Lung (tissue), 16 donors: Measurements from ENCODE around the gene CD276. TPM values are rescaled to one million over a fixed set of nuclear protein-coding genes. Genes with fewer than 3 reads are reported as not detected.
"Not testable (repeated sequence)": the region's sequence is repeated elsewhere in the genome, so short reads cannot be mapped to it uniquely, and the experiment has no call there.

Experiments used
- ATAC-seq: fragments of 200-7000 bp; cut with Tn5 transposase; one replicate; pipeline ENCODE4 v1.9.1; 2020; ENCODE audit warnings: moderate number of reproducible peaks; ENCODE audit not compliant: insufficient read depth, low FRiP score
- DNase-seq, 3 donors: peaks; one replicate each; pipeline ENCODE4 v3.0.0-alpha.2; 2013 to 2017
- H3K27ac ChIP-seq, 2 donors: one replicate each; pipeline ENCODE4 v1.5.1; 2013; ENCODE audit warnings: mild to moderate bottlenecking in 2 of 2, moderate library complexity in 2 of 2, control low read depth in 1 of 2, inconsistent platforms in 1 of 2, low read depth in 1 of 2, low read length in 1 of 2
- H3K27me3 ChIP-seq, 3 donors: one replicate each; pipeline ENCODE4 v1.5.1; 2013; ENCODE audit warnings: low read length in 2 of 3; ENCODE audit not compliant: control insufficient read depth in 3 of 3, insufficient read depth in 3 of 3
- H3K36me3 ChIP-seq, 4 donors: one replicate each; pipeline ENCODE4 v1.5.1; 2013; ENCODE audit warnings: low read length in 4 of 4, mild to moderate bottlenecking in 1 of 4, moderate library complexity in 1 of 4; ENCODE audit not compliant: control insufficient read depth in 4 of 4, insufficient read depth in 4 of 4
- H3K4me1 ChIP-seq, 5 donors: one replicate each; pipeline ENCODE4 v1.5.1; 2013; ENCODE audit warnings: low read length in 5 of 5, mild to moderate bottlenecking in 2 of 5, moderate library complexity in 1 of 5; ENCODE audit not compliant: control insufficient read depth in 5 of 5, insufficient read depth in 5 of 5
- H3K4me3 ChIP-seq: one replicate; pipeline ENCODE4 v1.5.1; 2013; ENCODE audit warnings: mild to moderate bottlenecking, control low read depth, moderate library complexity
- H3K9ac ChIP-seq, 2 donors: one replicate each; pipeline ENCODE4 v1.5.1; 2013; ENCODE audit warnings: low read length in 2 of 2, control low read depth in 1 of 2; ENCODE audit not compliant: insufficient read depth in 1 of 2
- H3K9me3 ChIP-seq, 4 donors: one replicate each; pipeline ENCODE4 v1.5.1; 2013; ENCODE audit warnings: low read length in 3 of 4, mild to moderate bottlenecking in 1 of 4, moderate library complexity in 1 of 4; ENCODE audit not compliant: control insufficient read depth in 4 of 4, insufficient read depth in 3 of 4
- CTCF ChIP-seq: IDR thresholded peaks from 2 replicates; pipeline ENCODE4 v1.5.1; 2012; ENCODE audit warnings: mild to moderate bottlenecking; ENCODE audit errors: control extremely low read depth, extremely low read depth
- WGBS, 2 donors: extraction: QIAGEN DNeasy Blood & Tissue Kit; methylation state at CpG; one replicate each; pipeline ENCODE4 v1.1.7; 2013; 5-methylcytosine and 5-hydroxymethylcytosine counted together
- long read RNA-seq, 5 donors: transcript quantifications; one replicate each; lab custom pipeline, GENCODE V29; 2026
- polyA plus RNA-seq, 2 donors: library from polyadenylated mRNA; stranded (reverse); fragments of 200-250 nt; gene quantifications; one replicate each; pipeline ENCODE4 v1.2.1, GENCODE V29; 2013
- total RNA-seq, 2 donors: library from RNA; depleted of rRNA in 1 of 2; stranded (reverse); fragments of >200 nt in 1 of 2; gene quantifications; one replicate each; pipeline ENCODE4 v1.2.1, GENCODE V29; 2014 to 2021
- donor health status: control.
- donor health status: control.
- donor health status: Bipolar disorder and iron deficiency.
- donor health status: healthy.
- donor health status: DM: yes; HTN: yes; CAD: no.

CD276 gene
- total RNA-seq (10 to 100 TPM; 39.5 to 71.1 TPM), polyA plus RNA-seq (10 to 100 TPM; 33.8 to 34.7 TPM)
- long read RNA-seq, donor 1, transcript CD276-202 (10 exons, 3,469 nt), result major isoform, 15 of 23 reads
- long read RNA-seq, donor 1, partial matches to known transcripts, result 6 of 23 reads
- long read RNA-seq, donor 1, other reads (novel, unspliced or antisense), result 0 of 23 reads
- long read RNA-seq, donor 2, partial matches to known transcripts, result 0 of 3 reads
- long read RNA-seq, donor 2, other reads (novel, unspliced or antisense), result 0 of 3 reads
- long read RNA-seq, donor 3, partial matches to known transcripts, result 5 of 9 reads
- long read RNA-seq, donor 3, other reads (novel, unspliced or antisense), result 0 of 9 reads
- long read RNA-seq, donor 4, partial matches to known transcripts, result 10 of 13 reads
- long read RNA-seq, donor 4, other reads (novel, unspliced or antisense), result 0 of 13 reads
- long read RNA-seq, donor 5, transcript CD276-202 (10 exons, 3,469 nt), result major isoform, 9 of 39 reads
- long read RNA-seq, donor 5, partial matches to known transcripts, result 24 of 39 reads
- long read RNA-seq, donor 5, other reads (novel, unspliced or antisense), result 0 of 39 reads

GRCh38 chr15:73683777-73684580 is at the start of gene CD276:
TSS of gene CD276 (plus strand) at chr15:73684383. CDS start at chr15:73699640, 15,257 bp downstream.
- peak within 1 kb of the TSS; percentile 72 for H3K4me3 ChIP-seq
- TF ChIP-seq CTCF, result no peak
- peaks cover 13 to 21% (median 14%) of the 10 kb centered on the region in 5 donors for H3K4me1 ChIP-seq
- peak; percentile 79 for ATAC-seq
- DNase-seq, result peak; percentile 64 to 73 (median 66)
- no peaks in the 10 kb centered on the region for H3K9me3 ChIP-seq
- H3K27ac ChIP-seq, result peak within 1 kb of the TSS; percentile 78 to 90
- 1% methylated on average over 39 to 69 of the region's 69 CpGs for WGBS, 2 donors
- no peaks in the 10 kb centered on the region for H3K27me3 ChIP-seq
- H3K9ac ChIP-seq, result peak within 1 kb of the TSS; percentile 55 to 69
- no peaks in the 10 kb centered on the region for H3K36me3 ChIP-seq

GRCh38 chr15:73637527-73637926 is 46.7 kb upstream of the CD276 start:
- Histone ChIP-seq H3K27ac (no peak overlapping the region), H3K36me3 (no peaks in the 10 kb centered on the region), H3K4me3 (no peak overlapping the region), H3K9me3 (no peaks in the 10 kb centered on the region), H3K27me3 (peaks cover 0 to 4% (median 0%) of the 10 kb centered on the region in 3 donors), H3K4me1 (peaks cover 0 to 6% (median 3%) of the 10 kb centered on the region in 5 donors), H3K9ac (no peak overlapping the region)
- ATAC-seq (no peak), DNase-seq (no peak)
- 57 to 66% methylated on average over 2 of the region's 2 CpGs for WGBS, 2 donors
- TF ChIP-seq CTCF, result no peak

- H3K4me1 ChIP-seq, H3K27me3 ChIP-seq, H3K27ac ChIP-seq, H3K36me3 ChIP-seq, DNase-seq, H3K4me3 ChIP-seq, H3K9ac ChIP-seq, ATAC-seq, H3K9me3 ChIP-seq: not testable (repeated sequence)
- WGBS, 2 donors, result 67 to 73% methylated on average over 5 of the region's 5 CpGs
These were observed 44.7 kb upstream of the CD276 start for GRCh38 chr15:73639464-73639863.
